ENCODE results near the gene FBXO4.

Gene FBXO4

DNA sequence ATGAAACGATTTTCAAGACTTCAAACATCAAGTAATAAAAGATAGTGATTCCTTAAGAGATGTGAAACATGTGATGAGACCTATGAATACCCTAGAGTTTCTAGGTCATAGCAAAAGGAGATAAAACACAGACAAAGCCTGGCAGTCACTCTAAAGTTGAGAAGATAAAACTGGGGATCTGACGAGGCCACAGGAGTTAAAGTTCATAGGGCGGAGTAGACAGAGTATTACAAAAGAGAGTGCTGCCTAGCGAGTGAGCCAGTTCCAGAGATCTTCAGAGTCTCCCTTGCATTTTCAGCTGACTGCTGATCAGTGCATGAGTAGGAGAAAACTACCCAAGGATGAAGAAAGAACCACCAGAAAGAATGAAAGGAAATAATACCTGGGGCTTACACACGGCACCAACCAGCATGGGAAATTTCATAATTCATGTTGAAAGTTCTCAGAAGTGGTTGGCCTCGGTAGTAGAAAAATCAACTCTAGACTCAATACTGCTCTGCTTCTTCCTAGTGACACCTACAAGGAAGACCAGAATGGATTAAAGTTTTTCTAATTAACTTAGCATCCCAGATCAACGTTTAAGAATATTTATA is 30.4 kb downstream of the FBXO4 start:
- TF ChIP-seq, protein P1, sequence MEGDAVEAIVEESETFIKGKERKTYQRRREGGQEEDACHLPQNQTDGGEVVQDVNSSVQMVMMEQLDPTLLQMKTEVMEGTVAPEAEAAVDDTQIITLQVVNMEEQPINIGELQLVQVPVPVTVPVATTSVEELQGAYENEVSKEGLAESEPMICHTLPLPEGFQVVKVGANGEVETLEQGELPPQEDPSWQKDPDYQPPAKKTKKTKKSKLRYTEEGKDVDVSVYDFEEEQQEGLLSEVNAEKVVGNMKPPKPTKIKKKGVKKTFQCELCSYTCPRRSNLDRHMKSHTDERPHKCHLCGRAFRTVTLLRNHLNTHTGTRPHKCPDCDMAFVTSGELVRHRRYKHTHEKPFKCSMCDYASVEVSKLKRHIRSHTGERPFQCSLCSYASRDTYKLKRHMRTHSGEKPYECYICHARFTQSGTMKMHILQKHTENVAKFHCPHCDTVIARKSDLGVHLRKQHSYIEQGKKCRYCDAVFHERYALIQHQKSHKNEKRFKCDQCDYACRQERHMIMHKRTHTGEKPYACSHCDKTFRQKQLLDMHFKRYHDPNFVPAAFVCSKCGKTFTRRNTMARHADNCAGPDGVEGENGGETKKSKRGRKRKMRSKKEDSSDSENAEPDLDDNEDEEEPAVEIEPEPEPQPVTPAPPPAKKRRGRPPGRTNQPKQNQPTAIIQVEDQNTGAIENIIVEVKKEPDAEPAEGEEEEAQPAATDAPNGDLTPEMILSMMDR (IDR thresholded peaks at IDR 0.05), result no peak

DNA sequence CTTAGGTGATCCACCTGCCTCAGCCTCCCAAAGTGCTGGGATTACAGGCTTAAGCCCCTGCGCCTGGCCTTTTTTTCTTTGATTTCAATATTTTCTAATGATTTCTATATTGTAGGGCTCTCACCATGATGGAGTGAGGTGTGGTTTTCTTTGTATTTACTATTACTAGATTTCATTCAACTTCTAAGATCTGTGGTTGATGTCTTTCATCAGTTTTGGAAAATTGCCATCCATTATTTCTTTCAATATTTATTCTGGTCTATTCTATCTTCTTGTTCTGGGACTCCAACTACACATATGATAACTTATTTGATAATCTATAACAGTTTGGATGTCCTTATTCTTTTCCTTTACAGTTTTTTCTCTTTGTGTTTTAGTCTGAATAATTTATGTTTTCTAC is 31.9 kb downstream of the FBXO4 start:
- TF ChIP-seq, protein P1 (IDR thresholded peaks at IDR 0.05), result no peak

DNA sequence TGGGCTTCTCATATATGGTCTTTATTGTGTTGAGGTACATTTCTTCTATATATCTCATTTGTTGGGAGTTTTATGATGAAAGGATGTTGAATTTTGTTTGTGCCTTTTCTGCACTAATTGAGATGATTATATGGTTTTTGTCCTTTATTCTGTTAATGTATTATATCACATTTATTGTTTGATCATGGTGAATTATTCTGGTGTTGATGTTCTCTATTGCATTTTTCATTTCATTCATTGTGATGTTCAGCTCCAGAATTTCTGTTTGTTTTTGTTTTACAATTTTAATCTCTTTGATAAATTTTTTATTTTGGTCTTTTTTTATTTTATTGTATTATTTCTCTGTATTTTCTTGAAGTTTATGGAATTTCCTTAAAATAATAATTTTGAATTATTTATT is 35.4 kb downstream of the FBXO4 start:
- TF ChIP-seq, protein P1 (IDR thresholded peaks at IDR 0.05), result no peak

DNA sequence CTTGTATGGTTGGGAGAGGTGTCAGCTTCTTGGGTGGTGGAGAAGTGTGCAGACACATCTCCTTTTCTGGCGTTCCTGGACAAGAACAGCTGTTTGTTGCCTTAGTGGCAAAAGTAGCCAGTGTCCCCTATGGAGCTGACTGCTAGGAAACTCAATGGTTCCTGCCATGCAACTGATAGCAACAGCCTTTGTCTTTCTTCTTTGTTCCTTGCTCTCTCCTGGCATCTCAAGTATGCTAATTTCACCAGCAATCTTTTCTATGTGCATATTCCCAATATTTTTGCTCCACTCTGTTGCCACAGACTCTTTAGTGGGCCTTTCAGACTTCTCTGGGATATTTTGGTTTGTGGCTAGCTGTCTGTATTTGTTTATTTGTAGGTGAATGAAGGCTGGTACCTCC is 36.7 kb downstream of the FBXO4 start:
- TF ChIP-seq, protein P1 (IDR thresholded peaks at IDR 0.05), result no peak

DNA sequence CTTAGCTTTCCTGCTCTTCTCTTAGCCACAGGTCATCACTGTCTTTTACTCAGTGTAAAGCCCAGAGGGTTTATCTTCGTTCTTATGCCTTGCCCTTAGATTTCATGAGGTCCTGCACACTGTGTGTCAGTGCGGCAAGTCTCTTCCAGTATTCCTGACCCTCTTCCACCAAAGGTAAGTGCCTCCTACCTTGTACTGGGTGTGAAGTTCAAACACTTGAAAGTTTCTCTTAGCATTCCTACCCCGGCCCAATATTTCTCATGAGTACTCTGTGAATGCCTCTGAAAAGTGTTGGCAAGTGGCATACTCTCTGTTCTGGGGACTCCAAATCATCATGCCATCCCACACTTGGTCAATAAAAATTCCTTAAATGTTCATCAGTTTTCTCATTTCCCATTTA is 37.4 kb downstream of the FBXO4 start:
- TF ChIP-seq, protein P1 (IDR thresholded peaks at IDR 0.05), result no peak

DNA sequence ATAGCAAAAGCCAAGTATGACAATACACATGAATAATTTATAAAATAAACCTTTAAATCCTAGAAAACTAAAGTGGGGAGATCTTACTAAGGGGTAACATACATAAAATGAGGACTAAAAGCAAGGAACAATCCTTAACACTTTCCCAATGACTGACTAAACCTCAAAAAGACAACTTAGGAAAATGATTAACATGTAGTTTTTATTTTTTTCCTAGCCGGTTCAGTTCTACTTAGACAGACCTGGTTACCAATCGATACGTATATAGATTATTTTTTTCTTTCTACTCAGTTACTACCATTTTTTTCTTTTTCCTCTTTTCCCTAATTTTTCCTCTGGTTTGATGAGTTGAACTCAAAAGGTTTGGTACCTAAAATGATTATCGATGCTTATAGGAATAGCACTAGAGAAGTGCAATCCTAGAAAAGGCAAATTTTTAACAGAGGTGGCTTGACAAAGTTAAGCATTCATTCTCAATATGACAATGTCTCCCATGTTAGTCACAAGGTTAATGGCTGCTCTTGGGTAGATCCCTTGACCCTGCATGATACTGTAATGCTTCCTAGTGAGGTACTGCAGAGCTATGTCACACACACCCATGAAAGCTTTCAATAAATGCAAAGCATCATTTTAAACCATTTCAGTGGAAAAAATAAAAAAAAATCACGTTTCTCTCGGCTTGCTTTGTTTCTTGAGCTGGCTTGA is 41.5 kb downstream of the FBXO4 start:
- TF ChIP-seq, protein P1 (IDR thresholded peaks at IDR 0.05), result no peak

DNA sequence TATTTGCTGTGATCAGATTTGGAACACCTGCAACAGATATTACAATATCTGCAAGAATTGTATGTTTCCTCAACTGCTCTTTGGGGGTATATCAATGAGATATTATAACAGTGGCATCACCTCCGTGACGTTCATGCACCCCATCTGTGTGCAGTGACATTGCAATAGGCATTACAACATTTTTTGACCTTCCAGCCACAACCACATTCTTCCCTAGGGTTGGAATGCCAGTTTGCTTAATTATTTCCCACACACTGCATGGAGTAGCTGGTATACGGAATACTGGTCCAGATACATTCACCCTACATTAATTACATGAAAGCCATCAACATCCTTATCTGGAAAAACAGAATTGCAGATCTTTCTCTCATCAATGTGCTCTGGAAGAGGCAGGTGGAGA is 42.3 kb downstream of the FBXO4 start:
- TF ChIP-seq, protein P1 (IDR thresholded peaks at IDR 0.05), result no peak

Data from LNCAP (cell line).